Tibial artery (tissue), 4 donors: ENCODE measurements around the gene SORCS1.

ENCODE experiments used
- DNase-seq, 2 donors: peaks; one replicate each; pipeline ENCODE4 v3.0.0-alpha.2; 2019
- H3K27ac ChIP-seq, 2 donors: fragments of 200-600 bp; sonication (generic) in 1 of 2; 1 replicate in 1 of 2; 2 replicates in 1 of 2; pipeline ENCODE4 v1.5.1; 2018 to 2019; ENCODE audit warnings: mild to moderate bottlenecking in 1 of 2
- H3K27me3 ChIP-seq, 2 donors: fragments of 200-600 bp; sonication (generic) in 1 of 2; one replicate each; pipeline versions ENCODE4 v1.5.1 to v1.6.0; 2016 to 2019
- H3K36me3 ChIP-seq, 3 donors: fragments of 200-600 bp; sonication (generic) in 2 of 3; one replicate each; pipeline ENCODE4 v1.5.1; 2016 to 2019; ENCODE audit warnings: mild to moderate bottlenecking in 2 of 3
- H3K4me1 ChIP-seq, 4 donors: fragments of 200-600 bp; sonication (generic) in 2 of 4; 1 replicate in 3 of 4; 2 replicates in 1 of 4; pipeline ENCODE4 v1.5.1; 2016 to 2019
- H3K4me3 ChIP-seq, 2 donors: fragments of 200-600 bp; sonication (generic) in 1 of 2; 1 replicate in 1 of 2; 2 replicates in 1 of 2; pipeline ENCODE4 v1.5.1; 2018 to 2019; ENCODE audit warnings: mild to moderate bottlenecking in 2 of 2
- H3K9me3 ChIP-seq, 3 donors: fragments of 200-600 bp; sonication (generic) in 1 of 3; one replicate each; pipeline ENCODE4 v1.5.1; 2016 to 2019
- CTCF ChIP-seq, 2 experiments: fragments of 200-600 bp in 1 of 2; fragments of 450-650 bp in 1 of 2; IDR thresholded peaks; one replicate each; pipeline ENCODE4 v1.5.1; 2017 to 2019; ENCODE audit warnings: antibody characterized with exemption in 2 of 2, mild to moderate bottlenecking in 1 of 2, moderate library complexity in 1 of 2
- intact Hi-C: fragments of 100-400 bp; cut with DNase I; formaldehyde crosslinking; loops from one replicate; pipeline ENCODE4 v1.15.0; 2023; ENCODE audit warnings: low total_unique reads

Gene SORCS1

GRCh38 chr10:106661133-106661766 lies 503.3 kb downstream of the SORCS1 start:
- no peaks in the 10 kb centered on the region for H3K36me3 ChIP-seq
- no peak overlapping the region for H3K27ac ChIP-seq
- H3K27me3 ChIP-seq = no peaks in the 10 kb centered on the region
- intact Hi-C loops = no loop called here
- no peak overlapping the region for H3K4me3 ChIP-seq
- DNase-seq = no peak
- no peaks in the 10 kb centered on the region for H3K9me3 ChIP-seq
- no peaks in the 10 kb centered on the region for H3K4me1 ChIP-seq
- no peak for TF ChIP-seq CTCF (IDR thresholded peaks at IDR 0.05)

GRCh38 chr10:106660550-106660949 lies 504.0 kb downstream of the SORCS1 start:
- H3K9me3 ChIP-seq = no peaks in the 10 kb centered on the region
- intact Hi-C loops = no loop called here
- H3K4me3 ChIP-seq = no peak overlapping the region
- H3K27me3 ChIP-seq = no peaks in the 10 kb centered on the region
- no peak for TF ChIP-seq CTCF (IDR thresholded peaks at IDR 0.05)
- H3K36me3 ChIP-seq = no peaks in the 10 kb centered on the region
- H3K4me1 ChIP-seq = no peaks in the 10 kb centered on the region
- H3K27ac ChIP-seq = no peak overlapping the region
- no peak for DNase-seq

GRCh38 chr10:106655636-106656035 lies 508.9 kb downstream of the SORCS1 start:
- no peaks in the 10 kb centered on the region for H3K36me3 ChIP-seq

GRCh38 chr10:106655165-106655564 lies 509.3 kb downstream of the SORCS1 start:
- no peak overlapping the region for H3K27ac ChIP-seq
- intact Hi-C loops = no loop called here

More at GRCh38 chr10:106655636-106656035, 508.9 kb downstream of the SORCS1 start:
- no peak overlapping the region for H3K27ac ChIP-seq
- H3K4me1 ChIP-seq = no peaks in the 10 kb centered on the region
- no peaks in the 10 kb centered on the region for H3K9me3 ChIP-seq
- no peak overlapping the region for H3K4me3 ChIP-seq
- H3K27me3 ChIP-seq = no peaks in the 10 kb centered on the region
- TF ChIP-seq CTCF (IDR thresholded peaks at IDR 0.05) = no peak
- no peak for DNase-seq
- intact Hi-C loops = no loop called here

GRCh38 chr10:106652279-106652678 lies 512.2 kb downstream of the SORCS1 start:
- no peak for TF ChIP-seq CTCF (IDR thresholded peaks at IDR 0.05)
- Histone ChIP-seq H3K36me3 (no peaks in the 10 kb centered on the region), H3K27ac (no peak overlapping the region), H3K27me3 (no peaks in the 10 kb centered on the region), H3K4me3 (no peak overlapping the region), H3K9me3 (no peaks in the 10 kb centered on the region), H3K4me1 (no peaks in the 10 kb centered on the region)
- intact Hi-C loops = no loop called here
- DNase-seq = no peak

More at GRCh38 chr10:106655165-106655564, 509.3 kb downstream of the SORCS1 start:
- no peaks in the 10 kb centered on the region for H3K9me3 ChIP-seq
- no peak for TF ChIP-seq CTCF (IDR thresholded peaks at IDR 0.05)
- no peaks in the 10 kb centered on the region for H3K36me3 ChIP-seq
- H3K4me3 ChIP-seq = no peak overlapping the region
- no peaks in the 10 kb centered on the region for H3K27me3 ChIP-seq
- H3K4me1 ChIP-seq = no peaks in the 10 kb centered on the region
- DNase-seq = no peak
